ENCODE data around the gene POMGNT1.

DNA sequence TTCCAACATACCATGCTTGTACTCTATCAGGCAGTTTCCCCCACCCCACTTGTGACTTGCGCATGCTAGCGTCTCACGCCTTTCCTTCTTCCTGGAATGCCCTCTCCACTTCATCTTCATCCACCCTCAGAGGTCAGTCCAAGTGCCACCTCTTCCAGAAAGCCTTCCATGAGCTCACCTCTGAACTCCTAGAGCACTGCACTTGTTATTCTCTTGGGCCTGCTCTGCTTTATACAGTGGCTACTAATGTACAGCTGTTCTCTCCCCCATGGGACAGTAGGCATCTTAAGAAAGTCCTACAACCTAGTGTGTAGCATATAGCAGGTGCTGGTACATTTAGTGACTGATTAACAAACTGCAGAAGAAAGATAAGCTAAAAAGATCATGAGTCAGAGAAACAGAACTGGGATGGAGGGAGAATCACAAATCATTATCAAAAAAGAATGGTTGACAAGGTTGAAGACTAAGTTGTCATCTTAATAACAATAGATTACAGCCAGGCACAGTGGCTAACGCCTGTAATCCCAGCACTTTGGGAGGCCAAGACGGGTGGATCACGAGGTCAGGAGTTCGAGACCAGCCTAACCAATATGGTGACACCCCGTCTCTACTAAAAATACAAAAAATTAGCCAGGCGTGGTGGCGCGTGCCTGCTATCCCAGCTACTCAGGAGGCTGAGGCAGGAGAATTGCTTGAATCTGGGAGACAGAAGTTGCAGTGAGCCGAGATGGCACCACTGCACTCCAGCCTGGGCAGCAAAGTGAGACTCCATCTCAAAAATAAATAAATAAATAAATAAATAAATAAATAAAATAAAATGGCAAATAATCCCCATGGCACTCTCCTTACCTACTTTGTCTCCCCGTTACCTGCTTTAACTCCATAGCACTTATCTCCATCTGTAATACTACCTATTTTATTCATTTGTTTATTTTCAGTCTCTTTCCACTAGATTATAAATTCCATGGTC is 39.6 kb downstream of the POMGNT1 start:
- TF ChIP-seq, protein P1, sequence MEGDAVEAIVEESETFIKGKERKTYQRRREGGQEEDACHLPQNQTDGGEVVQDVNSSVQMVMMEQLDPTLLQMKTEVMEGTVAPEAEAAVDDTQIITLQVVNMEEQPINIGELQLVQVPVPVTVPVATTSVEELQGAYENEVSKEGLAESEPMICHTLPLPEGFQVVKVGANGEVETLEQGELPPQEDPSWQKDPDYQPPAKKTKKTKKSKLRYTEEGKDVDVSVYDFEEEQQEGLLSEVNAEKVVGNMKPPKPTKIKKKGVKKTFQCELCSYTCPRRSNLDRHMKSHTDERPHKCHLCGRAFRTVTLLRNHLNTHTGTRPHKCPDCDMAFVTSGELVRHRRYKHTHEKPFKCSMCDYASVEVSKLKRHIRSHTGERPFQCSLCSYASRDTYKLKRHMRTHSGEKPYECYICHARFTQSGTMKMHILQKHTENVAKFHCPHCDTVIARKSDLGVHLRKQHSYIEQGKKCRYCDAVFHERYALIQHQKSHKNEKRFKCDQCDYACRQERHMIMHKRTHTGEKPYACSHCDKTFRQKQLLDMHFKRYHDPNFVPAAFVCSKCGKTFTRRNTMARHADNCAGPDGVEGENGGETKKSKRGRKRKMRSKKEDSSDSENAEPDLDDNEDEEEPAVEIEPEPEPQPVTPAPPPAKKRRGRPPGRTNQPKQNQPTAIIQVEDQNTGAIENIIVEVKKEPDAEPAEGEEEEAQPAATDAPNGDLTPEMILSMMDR (IDR thresholded peaks at IDR 0.05; ENCODE audit: low read depth, low read length) = no peak
- TF ChIP-seq EZH2phosphoT487 (IDR thresholded peaks at IDR 0.05; ENCODE audit: low read depth) = no peak
